ENCODE results near the gene CTCF. TPM values are rescaled to one million over a fixed set of nuclear protein-coding genes. Genes with fewer than 3 reads are reported as not detected.

The CTCF gene
- total RNA-seq, 1 donor from 2014 or later: 45.0 TPM

DNA sequence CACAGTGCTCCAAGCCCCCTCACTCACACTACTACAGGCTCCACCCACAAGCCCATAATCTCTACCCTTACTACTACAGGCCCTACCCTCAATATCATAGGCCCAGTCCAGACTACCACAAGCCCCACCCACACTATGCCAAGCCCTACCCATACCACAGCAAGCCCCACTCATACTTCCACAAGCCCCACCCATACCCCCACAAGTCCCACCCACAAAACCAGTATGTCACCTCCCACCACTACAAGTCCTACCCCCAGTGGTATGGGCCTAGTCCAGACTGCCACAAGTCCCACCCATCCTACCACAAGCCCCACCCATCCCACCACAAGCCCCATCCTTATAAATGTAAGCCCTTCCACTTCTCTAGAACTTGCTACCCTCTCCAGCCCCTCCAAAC is 19.9 kb upstream of the CTCF start:
- TF ChIP-seq CTCF (IDR thresholded peaks at IDR 0.05; ENCODE audit: insufficient read depth, low read length, poor library complexity, severe bottlenecking): no peak
- H3K4me3 ChIP-seq (ENCODE audit: low read depth, low read length): no peak overlapping the region
- no peak for DNase-seq (ENCODE audit: low read depth)
- no peaks in the 10 kb centered on the region for H3K27me3 ChIP-seq (ENCODE audit: control insufficient read depth, insufficient read depth, low read length)
- peaks cover 4% of the 10 kb centered on the region for H3K36me3 ChIP-seq (ENCODE audit: control insufficient read depth, insufficient read depth, low read length)

GRCh38 chr16:67543036-67543435 is 19.3 kb upstream of the CTCF start:
- Histone ChIP-seq H3K36me3 (ENCODE audit: control insufficient read depth, insufficient read depth, low read length) (peaks cover 4% of the 10 kb centered on the region), H3K27me3 (ENCODE audit: control insufficient read depth, insufficient read depth, low read length) (no peaks in the 10 kb centered on the region), H3K4me3 (ENCODE audit: low read depth, low read length) (no peak overlapping the region)
- DNase-seq (ENCODE audit: low read depth): no peak
- no peak for TF ChIP-seq CTCF (IDR thresholded peaks at IDR 0.05; ENCODE audit: insufficient read depth, low read length, poor library complexity, severe bottlenecking)

- H3K36me3 ChIP-seq (ENCODE audit: control insufficient read depth, insufficient read depth, low read length): peaks cover 4% of the 10 kb centered on the region
- no peak for TF ChIP-seq CTCF (IDR thresholded peaks at IDR 0.05; ENCODE audit: insufficient read depth, low read length, poor library complexity, severe bottlenecking)
Measured at GRCh38 chr16:67543582-67543981, 18.7 kb upstream of the CTCF start.

GRCh38 chr16:67544329-67544841 is 17.9 kb upstream of the CTCF start:
- no peak for DNase-seq (ENCODE audit: low read depth)
- H3K36me3 ChIP-seq (ENCODE audit: control insufficient read depth, insufficient read depth, low read length): peaks cover 6% of the 10 kb centered on the region
- no peaks in the 10 kb centered on the region for H3K27me3 ChIP-seq (ENCODE audit: control insufficient read depth, insufficient read depth, low read length)
- TF ChIP-seq CTCF (IDR thresholded peaks at IDR 0.05; ENCODE audit: insufficient read depth, low read length, poor library complexity, severe bottlenecking): peak; percentile 17
- no peak overlapping the region for H3K4me3 ChIP-seq (ENCODE audit: low read depth, low read length)

More at GRCh38 chr16:67543582-67543981, 18.7 kb upstream of the CTCF start:
- Histone ChIP-seq H3K4me3 (ENCODE audit: low read depth, low read length) (no peak overlapping the region), H3K27me3 (ENCODE audit: control insufficient read depth, insufficient read depth, low read length) (no peaks in the 10 kb centered on the region)
- no peak for DNase-seq (ENCODE audit: low read depth)

DNA sequence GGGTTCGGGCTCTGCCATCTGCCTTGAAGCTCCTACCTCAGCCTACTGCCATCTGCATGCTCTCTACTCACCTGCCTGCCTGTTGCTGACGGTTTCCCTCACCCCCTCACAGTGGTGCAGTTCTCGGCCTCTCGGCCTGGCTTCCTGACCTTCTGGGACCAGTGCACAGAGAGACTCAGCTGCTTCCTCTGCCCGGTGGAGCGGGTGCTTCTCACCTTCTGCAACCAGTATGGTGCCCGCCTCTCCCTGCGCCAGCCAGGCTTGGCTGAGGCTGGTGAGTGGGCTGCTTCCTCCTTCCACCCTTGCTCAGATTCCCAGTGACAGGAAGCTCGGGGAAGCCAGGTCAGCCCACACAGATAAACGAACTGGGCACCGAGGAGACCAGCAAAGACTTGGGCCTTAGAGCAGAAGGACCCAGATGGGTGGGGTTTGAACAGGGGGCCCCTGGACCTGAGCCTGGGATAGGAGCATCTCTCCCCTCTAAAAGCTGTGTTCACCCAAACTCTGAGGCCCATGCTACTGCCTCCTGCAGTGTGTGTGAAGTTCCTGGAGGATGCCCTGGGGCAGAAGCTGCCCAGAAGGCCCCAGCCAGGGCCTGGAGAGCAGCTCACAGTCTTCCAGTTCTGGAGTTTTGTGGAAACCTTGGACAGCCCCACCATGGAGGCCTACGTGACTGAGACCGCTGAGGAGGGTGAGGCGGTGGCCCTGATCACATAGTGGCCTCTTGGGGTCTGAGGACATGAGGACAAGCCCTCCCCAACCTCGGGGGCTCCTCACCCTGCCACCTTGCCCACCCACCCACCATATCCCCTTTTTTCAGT is 17.3 kb upstream of the CTCF start:
- no peak for DNase-seq (ENCODE audit: low read depth)
- Histone ChIP-seq H3K36me3 (ENCODE audit: control insufficient read depth, insufficient read depth, low read length) (peaks cover 6% of the 10 kb centered on the region), H3K27me3 (ENCODE audit: control insufficient read depth, insufficient read depth, low read length) (no peaks in the 10 kb centered on the region), H3K4me3 (ENCODE audit: low read depth, low read length) (no peak overlapping the region)
- no peak for TF ChIP-seq CTCF (IDR thresholded peaks at IDR 0.05; ENCODE audit: insufficient read depth, low read length, poor library complexity, severe bottlenecking)

Data from kidney epithelial cell (primary cell).